Gastrocnemius medialis (tissue), 4 donors: ENCODE data around the gene JAG1. TPM values are rescaled to one million over a fixed set of nuclear protein-coding genes. Genes with fewer than 3 reads are reported as not detected.
A peak's percentile ranks its signal among the peaks of the same experiment; 100 is the strongest.

Source experiments
- ATAC-seq, 2 donors: fragments of 150-250 bp; one replicate each; pipeline ENCODE4 v1.9.1; 2016
- DNase-seq, 2 donors: peaks; one replicate each; pipeline ENCODE4 v3.0.0-alpha.2; 2019
- H3K27ac ChIP-seq, 4 donors: fragments of 200-600 bp; sonication (generic); 1 replicate in 1 of 4; 2 replicates in 3 of 4; pipeline ENCODE4 v1.5.1; 2016 to 2018; ENCODE audit warnings: mild to moderate bottlenecking in 2 of 4, moderate library complexity in 1 of 4
- H3K27me3 ChIP-seq, 3 donors: fragments of 200-600 bp; sonication (generic) in 2 of 3; 1 replicate in 1 of 3; 2 replicates in 2 of 3; pipeline versions ENCODE4 v1.5.1 to v1.6.0; 2016 to 2019; ENCODE audit warnings: mild to moderate bottlenecking in 1 of 3, moderate library complexity in 1 of 3
- H3K36me3 ChIP-seq, 2 donors: fragments of 200-600 bp; sonication (generic) in 1 of 2; one replicate each; pipeline ENCODE4 v1.5.1; 2017 to 2018
- H3K4me1 ChIP-seq, 2 donors: fragments of 200-600 bp; sonication (generic) in 1 of 2; one replicate each; pipeline ENCODE4 v1.5.1; 2016 to 2017; ENCODE audit warnings: mild to moderate bottlenecking in 2 of 2
- H3K4me3 ChIP-seq, 4 donors: fragments of 200-600 bp; sonication (generic) in 3 of 4; 1 replicate in 1 of 4; 2 replicates in 3 of 4; pipeline ENCODE4 v1.5.1; 2016 to 2019; ENCODE audit warnings: mild to moderate bottlenecking in 2 of 4
- H3K9me3 ChIP-seq, 3 donors: fragments of 200-600 bp; sonication (generic) in 2 of 3; 1 replicate in 1 of 3; 2 replicates in 2 of 3; pipeline ENCODE4 v1.5.1; 2016 to 2019
- POLR2A ChIP-seq, 2 donors: fragments of 450-650 bp; IDR thresholded peaks; one replicate each; pipeline ENCODE4 v1.6.1; 2017; ENCODE audit warnings: antibody characterized with exemption in 2 of 2, mild to moderate bottlenecking in 2 of 2, moderate library complexity in 2 of 2
- in situ Hi-C, 4 donors: fragments of 200-750 bp; cut with MboI; loops; one replicate each; pipeline versions ENCODE4 v1.15.0 to v1.8.0; 2017; ENCODE audit warnings: low sequenced_read_pairs in 4 of 4
- intact Hi-C: fragments of 100-400 bp; cut with DNase I; formaldehyde crosslinking; loops from one replicate; pipeline ENCODE4 v1.15.1; 2023; ENCODE audit warnings: low total_unique reads
- total RNA-seq, 4 donors: library from RNA; depleted of rRNA; stranded (reverse); fragments of >200 nt; gene quantifications; one replicate each; pipeline versions ENCODE4 v1.1.0 to v1.2.3, GENCODE V29; 2016
- TF ChIP-seq, protein P1 (sequence below), 5 experiments: fragments of 450-650 bp in 3 of 5; fragments of 200-600 bp in 2 of 5; sonication (generic) in 2 of 5; IDR thresholded peaks in 4 of 5; conservative IDR thresholded peaks in 1 of 5; 1 replicate in 4 of 5; 2 replicates in 1 of 5; pipeline ENCODE4 v1.5.1; 2016 to 2019; ENCODE audit warnings: antibody characterized with exemption in 5 of 5, mild to moderate bottlenecking in 3 of 5, moderate library complexity in 3 of 5

The JAG1 gene
- total RNA-seq, 4 donors from 2014 or later: 10.3 to 19.6 (median 13.2) TPM

DNA sequence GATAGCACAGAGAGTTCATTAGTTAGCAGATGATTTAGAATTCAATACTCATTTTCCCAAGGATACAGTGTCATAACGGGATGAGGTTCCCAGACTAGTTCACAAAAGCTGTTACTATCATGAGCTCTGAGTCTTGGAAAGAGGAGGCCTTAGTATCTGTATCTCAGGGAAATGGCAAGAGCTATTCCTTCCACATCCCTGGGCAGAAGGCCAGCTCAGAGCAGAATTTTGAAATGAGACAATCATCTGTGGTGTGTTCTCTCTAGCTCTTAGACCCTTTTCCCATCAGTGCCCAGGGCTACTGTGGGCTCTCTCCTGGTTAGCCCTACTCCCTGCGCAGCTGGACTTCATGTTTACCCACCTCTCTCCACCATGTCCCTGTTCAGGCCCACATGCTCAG lies 64.5 kb downstream of the JAG1 start:
- Histone ChIP-seq H3K9me3 (no peaks in the 10 kb centered on the region), H3K27ac (peak overlapping the region; percentile 62 to 75 (median 68)), H3K27me3 (no peaks in the 10 kb centered on the region), H3K4me3 (no peak overlapping the region), H3K4me1 (no peaks in the 10 kb centered on the region), H3K36me3 (no peaks in the 10 kb centered on the region)
- peak; percentile 39 to 41 for ATAC-seq
- intact Hi-C loops (no loop called here), in situ Hi-C loops (no loop called here)
- TF ChIP-seq, protein P1, sequence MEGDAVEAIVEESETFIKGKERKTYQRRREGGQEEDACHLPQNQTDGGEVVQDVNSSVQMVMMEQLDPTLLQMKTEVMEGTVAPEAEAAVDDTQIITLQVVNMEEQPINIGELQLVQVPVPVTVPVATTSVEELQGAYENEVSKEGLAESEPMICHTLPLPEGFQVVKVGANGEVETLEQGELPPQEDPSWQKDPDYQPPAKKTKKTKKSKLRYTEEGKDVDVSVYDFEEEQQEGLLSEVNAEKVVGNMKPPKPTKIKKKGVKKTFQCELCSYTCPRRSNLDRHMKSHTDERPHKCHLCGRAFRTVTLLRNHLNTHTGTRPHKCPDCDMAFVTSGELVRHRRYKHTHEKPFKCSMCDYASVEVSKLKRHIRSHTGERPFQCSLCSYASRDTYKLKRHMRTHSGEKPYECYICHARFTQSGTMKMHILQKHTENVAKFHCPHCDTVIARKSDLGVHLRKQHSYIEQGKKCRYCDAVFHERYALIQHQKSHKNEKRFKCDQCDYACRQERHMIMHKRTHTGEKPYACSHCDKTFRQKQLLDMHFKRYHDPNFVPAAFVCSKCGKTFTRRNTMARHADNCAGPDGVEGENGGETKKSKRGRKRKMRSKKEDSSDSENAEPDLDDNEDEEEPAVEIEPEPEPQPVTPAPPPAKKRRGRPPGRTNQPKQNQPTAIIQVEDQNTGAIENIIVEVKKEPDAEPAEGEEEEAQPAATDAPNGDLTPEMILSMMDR (IDR thresholded peaks at IDR 0.05 in 4 of 5, conservative IDR thresholded peaks at IDR 0.05 in 1 of 5): no peak
- no peak for TF ChIP-seq POLR2A (IDR thresholded peaks at IDR 0.05)
- peak; percentile 44 to 51 for DNase-seq

DNA sequence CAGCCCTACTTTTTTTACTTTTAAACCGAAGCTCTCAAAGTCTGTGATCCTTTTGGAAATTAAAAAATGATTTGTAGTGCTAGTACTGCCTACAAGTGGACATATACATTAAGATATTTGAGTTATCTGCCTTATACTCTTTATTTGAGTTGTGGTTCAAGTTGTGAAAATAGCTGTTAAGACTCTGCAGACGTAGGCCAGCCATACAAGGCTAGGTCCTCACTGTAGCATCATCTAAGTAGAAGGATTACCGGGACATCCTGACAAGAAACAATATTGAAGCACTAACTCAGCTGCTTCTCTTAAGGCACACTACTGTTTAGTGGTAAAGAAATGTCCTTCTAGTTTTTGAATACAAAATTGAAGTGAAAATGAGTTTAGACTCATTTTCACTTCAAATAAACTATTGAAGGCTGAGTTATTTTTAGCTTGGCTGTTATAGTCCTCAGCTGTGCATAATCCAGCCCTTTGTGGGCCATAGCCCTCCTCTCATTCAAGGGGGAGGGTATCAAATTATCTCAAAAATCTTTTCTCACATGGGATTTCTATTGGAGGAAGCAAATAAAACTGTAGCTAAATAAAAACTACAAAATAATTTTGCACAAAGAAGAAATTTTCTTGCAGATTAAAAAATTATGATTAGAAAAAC lies 68.1 kb downstream of the JAG1 start:
- no peaks in the 10 kb centered on the region for H3K9me3 ChIP-seq
- in situ Hi-C loops: no loop called here
- no peaks in the 10 kb centered on the region for H3K36me3 ChIP-seq
- H3K4me1 ChIP-seq: peaks cover 0 to 4% of the 10 kb centered on the region in 2 donors
- no peaks in the 10 kb centered on the region for H3K27me3 ChIP-seq
- no peak for ATAC-seq
- no peak overlapping the region for H3K4me3 ChIP-seq
- DNase-seq: no peak
- peak overlapping the region; percentile 54 to 75 (median 68) for H3K27ac ChIP-seq
- no peak for TF ChIP-seq POLR2A (IDR thresholded peaks at IDR 0.05)
- TF ChIP-seq, protein P1 (IDR thresholded peaks at IDR 0.05 in 4 of 5, conservative IDR thresholded peaks at IDR 0.05 in 1 of 5): no peak
- intact Hi-C loops: no loop called here

DNA sequence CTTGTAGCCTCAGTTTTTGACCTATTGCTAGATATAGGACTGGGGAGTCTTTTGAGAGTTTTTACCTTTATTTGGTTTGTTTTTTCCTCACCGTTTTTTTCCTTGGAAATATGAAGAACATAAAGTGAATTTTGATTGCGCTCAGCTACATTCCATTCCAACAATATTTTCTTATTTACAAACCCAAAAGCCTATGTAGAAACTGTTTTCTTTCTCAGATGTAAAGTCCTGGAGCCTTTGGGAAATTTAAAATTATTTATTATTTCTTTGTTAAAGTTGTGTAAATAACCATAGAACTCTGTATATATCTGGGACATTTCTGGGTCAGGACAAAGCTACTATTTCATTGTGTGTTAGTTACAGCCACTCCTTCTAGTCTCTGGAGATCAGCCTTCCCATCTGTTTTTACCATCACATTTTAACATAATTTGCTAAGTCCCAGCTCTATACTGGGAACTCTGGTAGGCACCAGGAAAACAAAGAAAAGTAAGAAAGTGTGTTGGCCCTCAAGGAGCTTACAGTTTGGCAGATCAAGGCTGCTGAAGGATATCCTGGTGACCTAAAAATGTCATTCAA lies 68.8 kb downstream of the JAG1 start:
- Histone ChIP-seq H3K4me3 (no peak overlapping the region), H3K27ac (peak overlapping the region; percentile 54 to 75 (median 68)), H3K36me3 (no peaks in the 10 kb centered on the region), H3K9me3 (no peaks in the 10 kb centered on the region), H3K4me1 (peaks cover 0 to 4% of the 10 kb centered on the region in 2 donors), H3K27me3 (no peaks in the 10 kb centered on the region)
- in situ Hi-C loops: no loop called here
- ATAC-seq: peak; percentile 54 to 71
- TF ChIP-seq POLR2A (IDR thresholded peaks at IDR 0.05): no peak
- TF ChIP-seq, protein P1 (IDR thresholded peaks at IDR 0.05 in 4 of 5, conservative IDR thresholded peaks at IDR 0.05 in 1 of 5): no peak
- DNase-seq: no peak
- intact Hi-C loops: no loop called here

DNA sequence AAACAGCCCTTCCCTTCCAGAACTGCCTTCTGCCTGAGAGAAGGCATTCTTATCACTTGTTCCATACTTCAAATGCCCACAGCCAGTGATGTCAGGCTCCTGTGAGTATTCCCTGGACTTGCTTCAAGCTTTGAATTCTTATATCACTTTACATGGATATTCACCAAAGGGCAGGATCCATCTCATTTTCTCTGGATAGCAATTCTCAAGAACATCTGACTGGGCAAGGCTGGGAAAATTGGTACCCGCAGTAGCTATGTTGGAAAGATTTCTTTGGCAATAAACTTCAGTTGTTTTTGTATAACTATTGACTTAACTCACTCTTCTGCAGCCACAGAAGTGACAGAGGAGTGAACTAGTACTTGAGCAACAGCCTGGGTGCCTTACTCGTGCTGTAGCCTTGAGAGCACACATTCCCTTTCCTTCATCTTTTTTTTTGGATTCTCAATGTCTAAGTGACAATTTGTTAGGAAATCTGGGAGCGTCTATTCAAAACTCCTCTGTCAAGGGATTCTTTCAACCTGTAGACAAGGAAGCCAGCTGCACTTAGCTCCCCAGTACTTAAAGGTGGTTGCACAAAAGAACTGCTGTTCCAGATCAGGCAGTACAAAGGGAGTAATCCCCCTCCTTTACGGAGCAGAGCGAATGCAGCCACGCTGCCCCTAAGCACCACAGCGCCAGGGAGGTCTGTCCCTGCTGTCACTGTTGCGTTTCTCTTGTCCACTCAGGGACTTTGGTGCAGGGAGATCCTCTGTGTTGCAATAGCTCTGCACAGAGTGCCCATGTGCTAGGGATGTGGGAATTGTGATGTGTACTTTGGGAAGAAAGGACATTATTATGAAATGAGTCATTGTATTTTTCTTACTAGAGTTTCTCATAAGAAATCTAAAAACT lies 69.6 kb downstream of the JAG1 start:
- intact Hi-C loops: no loop called here
- in situ Hi-C loops: no loop called here
- no peak overlapping the region for H3K4me3 ChIP-seq
- TF ChIP-seq, protein P1 (IDR thresholded peaks at IDR 0.05 in 4 of 5, conservative IDR thresholded peaks at IDR 0.05 in 1 of 5): no peak
- TF ChIP-seq POLR2A (IDR thresholded peaks at IDR 0.05): no peak
- no peaks in the 10 kb centered on the region for H3K9me3 ChIP-seq
- ATAC-seq: peak; percentile 92
- DNase-seq: peak; percentile 48 to 74
- peaks cover 0 to 4% of the 10 kb centered on the region in 2 donors for H3K4me1 ChIP-seq
- peak overlapping the region; percentile 54 to 75 (median 68) for H3K27ac ChIP-seq
- H3K27me3 ChIP-seq: no peaks in the 10 kb centered on the region
- H3K36me3 ChIP-seq: no peaks in the 10 kb centered on the region
